Small intestine (tissue), 7 donors: ENCODE results near the gene MRPS5. TPM values are rescaled to one million over a fixed set of nuclear protein-coding genes. Genes with fewer than 3 reads are reported as not detected.

Experiments
- DNase-seq, 2 donors: peaks; one replicate each; pipeline versions ENCODE4 v3.0.0 to v3.0.0-alpha.2; 2013
- FAIRE-seq: peaks from 2 replicates; lab custom pipeline; 2012; peaks lifted over from hg19 to GRCh38; lab: Jason Lieb, UNC
- H3K27ac ChIP-seq, 3 donors: one replicate each; pipeline ENCODE4 v1.5.1; 2013; ENCODE audit warnings: low read length in 2 of 3, mild to moderate bottlenecking in 2 of 3, control low read depth in 1 of 3, inconsistent platforms in 1 of 3, low read depth in 1 of 3, moderate library complexity in 1 of 3
- H3K27me3 ChIP-seq, 3 donors: one replicate each; pipeline ENCODE4 v1.6.1; 2013; ENCODE audit warnings: low read length in 3 of 3, inconsistent platforms in 1 of 3; ENCODE audit not compliant: control insufficient read depth in 3 of 3, insufficient read depth in 3 of 3
- H3K36me3 ChIP-seq, 3 donors: one replicate each; pipeline ENCODE4 v1.6.1; 2013; ENCODE audit warnings: low read length in 3 of 3, inconsistent platforms in 1 of 3, low read depth in 1 of 3, mild to moderate bottlenecking in 1 of 3, moderate library complexity in 1 of 3; ENCODE audit not compliant: control insufficient read depth in 3 of 3, insufficient read depth in 2 of 3
- H3K4me1 ChIP-seq, 3 donors: one replicate each; pipeline ENCODE4 v1.6.1; 2013; ENCODE audit warnings: low read length in 2 of 3, inconsistent platforms in 1 of 3, low read depth in 1 of 3, mild to moderate bottlenecking in 1 of 3, moderate library complexity in 1 of 3; ENCODE audit not compliant: control insufficient read depth in 3 of 3, insufficient read depth in 2 of 3
- H3K4me3 ChIP-seq, 3 donors: one replicate each; pipeline ENCODE4 v1.5.1; 2013; ENCODE audit warnings: low read length in 3 of 3, control low read depth in 1 of 3, inconsistent platforms in 1 of 3, low read depth in 1 of 3, mild to moderate bottlenecking in 1 of 3, moderate library complexity in 1 of 3
- H3K9me3 ChIP-seq, 2 donors: one replicate each; pipeline ENCODE4 v1.6.1; 2013; ENCODE audit warnings: low read depth in 1 of 2, low read length in 1 of 2; ENCODE audit not compliant: control insufficient read depth in 2 of 2, insufficient read depth in 1 of 2
- WGBS, 3 donors: extraction: QIAGEN DNeasy Blood & Tissue Kit; methylation state at CpG; one replicate each; pipeline ENCODE4 v1.1.7; 2013; 5-methylcytosine and 5-hydroxymethylcytosine counted together
- polyA plus RNA-seq, 4 donors: library from polyadenylated mRNA; stranded (reverse) in 3 of 4; unstranded in 1 of 4; fragments of 200-250 nt in 3 of 4; fragments of 120-200 nt in 1 of 4; gene quantifications; one replicate each; pipeline versions ENCODE4 v1.2.1 to v1.2.3, GENCODE V29; 2013
- donor health status: healthy with polysubstance abuse.
- donor health status: control.
- donor health status: control.
- donor health status: Bipolar disorder and iron deficiency.
- donor health status: healthy.

Gene MRPS5
- polyA plus RNA-seq, 4 donors, result 42.9 to 104 (median 92.8) TPM

DNA sequence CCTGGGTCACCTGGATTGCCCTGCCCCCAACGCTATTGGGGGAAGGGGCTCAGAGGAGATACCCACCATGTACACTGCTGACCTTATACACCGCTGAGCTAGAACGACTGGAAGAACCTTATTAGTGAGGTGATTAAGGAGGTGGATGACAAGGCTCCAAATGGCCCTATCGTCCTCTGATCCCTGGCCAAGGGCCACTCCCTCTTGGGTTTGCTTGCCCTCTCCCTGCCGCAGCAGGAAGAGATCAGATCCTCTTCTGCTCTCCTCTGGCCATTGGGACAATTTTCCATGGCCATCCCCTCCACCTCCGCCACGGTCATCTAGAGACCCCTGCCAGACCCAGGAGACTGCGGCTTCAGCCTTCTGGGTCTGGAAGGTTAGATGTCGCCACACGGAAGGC is 36.8 kb upstream of the MRPS5 start:
- Histone ChIP-seq H3K27me3 (no peaks in the 10 kb centered on the region), H3K4me1 (peaks cover 0 to 4% (median 0%) of the 10 kb centered on the region in 3 donors), H3K27ac (peak overlapping the region; percentile 5 to 68 (median 14)), H3K36me3 (peaks cover 3 to 26% (median 5%) of the 10 kb centered on the region in 3 donors), H3K4me3 (peak overlapping the region; percentile 65 to 80 (median 70)), H3K9me3 (peaks cover 0 to 35% of the 10 kb centered on the region in 2 donors)
- FAIRE-seq (no peak), DNase-seq (peak in 1 of 2 donors; percentile 74)
- 26 to 60% (median 43%) methylated on average over 10 of the region's 10 CpGs for WGBS, 3 donors

DNA sequence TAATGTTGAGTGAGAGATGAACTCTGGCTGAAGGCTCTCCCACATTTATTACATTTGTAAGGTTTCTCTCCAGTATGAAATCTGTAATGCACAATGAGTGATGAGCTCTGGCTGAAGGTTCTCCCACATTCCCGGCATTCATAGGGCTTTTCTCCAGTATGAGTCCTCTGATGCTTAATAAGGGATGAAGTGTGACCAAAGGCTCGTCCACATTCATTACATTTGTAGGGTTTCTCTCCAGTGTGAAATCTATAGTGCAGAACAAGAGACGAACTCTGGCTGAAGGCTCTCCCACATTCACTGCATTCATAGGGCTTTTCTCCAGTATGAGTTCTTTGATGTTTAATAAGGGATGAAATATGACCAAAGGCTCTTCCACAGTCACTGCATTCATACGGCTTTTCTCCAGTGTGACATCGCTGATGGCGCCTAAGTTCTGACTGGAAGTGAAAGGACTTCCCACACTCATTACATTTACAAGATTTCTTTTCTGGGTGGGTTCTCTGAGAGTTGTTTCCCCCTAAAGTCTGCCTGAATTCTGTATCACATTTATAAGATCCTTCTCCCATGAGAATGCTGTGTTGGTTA is 27.9 kb upstream of the MRPS5 start:
- Histone ChIP-seq H3K9me3 (peaks cover 6 to 88% of the 10 kb centered on the region in 2 donors), H3K4me1 (no peaks in the 10 kb centered on the region), H3K27me3 (no peaks in the 10 kb centered on the region), H3K27ac (no peak overlapping the region), H3K4me3 (no peak overlapping the region), H3K36me3 (peaks cover 27 to 31% (median 29%) of the 10 kb centered on the region in 3 donors)
- no peak for DNase-seq
- no peak for FAIRE-seq
- 96 to 99% (median 97%) methylated on average over 6 of the region's 6 CpGs for WGBS, 3 donors

DNA sequence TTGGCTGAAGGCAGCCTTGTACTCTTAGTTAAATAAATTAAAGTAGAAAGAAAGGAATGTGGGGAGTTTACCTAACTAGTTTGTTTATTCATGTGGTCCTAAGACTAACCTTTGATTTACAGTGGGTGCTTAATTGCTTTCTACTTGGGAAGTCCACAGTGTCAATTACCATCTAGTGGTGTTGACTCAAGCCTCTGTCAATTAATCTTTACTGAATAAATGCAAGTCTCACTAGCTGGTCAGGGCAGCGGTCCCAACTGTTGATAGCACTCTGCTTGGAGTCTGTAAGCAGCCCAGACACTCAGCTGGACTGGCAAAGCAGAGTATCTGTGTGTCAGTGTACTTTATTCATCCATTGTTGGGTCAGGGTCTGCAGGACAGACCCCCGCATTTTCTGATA is 22.2 kb upstream of the MRPS5 start:
- DNase-seq (no peak), FAIRE-seq (no peak)
- Histone ChIP-seq H3K4me3 (no peak overlapping the region), H3K4me1 (no peaks in the 10 kb centered on the region), H3K27ac (no peak overlapping the region), H3K27me3 (no peaks in the 10 kb centered on the region), H3K36me3 (peaks cover 0 to 6% (median 0%) of the 10 kb centered on the region in 3 donors), H3K9me3 (peaks cover 3 to 80% of the 10 kb centered on the region in 2 donors)
- WGBS, 3 donors, result 94 to 98% (median 97%) methylated on average over 2 of the region's 2 CpGs

DNA sequence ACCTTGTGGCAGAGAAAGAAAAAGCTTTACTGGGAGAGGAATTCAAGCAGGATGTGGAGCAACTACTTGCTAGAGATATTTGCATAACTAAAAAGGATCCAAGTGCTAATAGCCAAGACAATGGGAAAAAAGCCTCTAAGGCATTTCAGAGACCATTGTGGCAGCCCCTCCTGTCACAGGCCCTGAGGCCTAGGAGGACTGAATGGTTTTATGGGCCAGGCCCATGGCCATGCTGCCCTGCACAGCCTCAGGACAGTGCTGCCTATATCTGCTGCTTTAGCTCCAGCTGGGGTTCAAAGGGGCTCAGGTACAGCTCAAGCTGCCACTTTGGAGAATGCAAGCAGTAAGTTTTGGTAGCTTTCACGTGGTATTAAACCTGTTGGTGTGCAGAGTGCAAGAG is 17.1 kb upstream of the MRPS5 start:
- Histone ChIP-seq H3K9me3 (peaks cover 2 to 65% of the 10 kb centered on the region in 2 donors), H3K36me3 (no peaks in the 10 kb centered on the region), H3K4me3 (no peak overlapping the region), H3K27ac (no peak overlapping the region), H3K27me3 (no peaks in the 10 kb centered on the region), H3K4me1 (no peaks in the 10 kb centered on the region)
- 62 to 81% (median 70%) methylated on average over 1 of the region's 1 CpG for WGBS, 3 donors
- DNase-seq (no peak), FAIRE-seq (no peak)

DNA sequence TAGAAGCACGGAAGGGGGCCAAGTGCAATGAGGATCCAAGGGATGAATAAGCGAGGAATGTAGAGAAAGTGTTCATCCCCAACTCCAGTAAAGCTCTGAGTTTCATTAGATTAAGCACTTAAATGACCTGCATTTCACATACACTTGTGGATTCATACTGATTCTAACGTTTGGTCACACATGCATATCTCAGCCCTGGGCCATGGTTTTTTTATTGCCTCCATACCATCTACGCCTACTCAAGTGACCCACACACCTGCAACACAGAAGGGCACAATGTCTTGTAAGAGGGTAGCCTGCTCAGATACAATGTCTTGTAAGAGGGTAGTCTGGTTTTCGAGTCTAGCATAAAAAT is 566 bp upstream of the MRPS5 start:
- FAIRE-seq, result no peak
- peak overlapping the region in 1 of 3 donors; percentile 100 for H3K27ac ChIP-seq
- 13 to 20% (median 20%) methylated on average over 5 of the region's 5 CpGs for WGBS, 3 donors

DNA sequence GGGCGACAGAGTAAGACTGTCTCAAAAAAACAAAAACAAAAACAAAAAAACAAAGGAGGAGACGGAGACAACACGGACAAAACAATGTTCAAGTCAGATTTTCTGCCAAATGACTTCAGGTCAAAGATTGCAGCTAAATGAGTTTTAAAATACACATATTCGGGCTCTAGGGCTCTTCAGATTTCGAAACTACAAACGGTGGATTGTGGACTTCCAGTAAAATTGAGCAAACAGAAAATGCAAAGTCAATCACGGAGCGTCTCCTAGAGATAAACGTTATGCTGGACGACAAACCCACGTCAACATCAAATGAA is 558 bp downstream of the MRPS5 start:
- H3K9me3 ChIP-seq, result no peaks in the 10 kb centered on the region
- H3K4me3 ChIP-seq, result peak overlapping the region; percentile 87 to 98 (median 96)
- FAIRE-seq, result no peak
- 0 to 2% (median 1%) methylated on average over 11 of the region's 11 CpGs for WGBS, 3 donors
- peaks cover 0 to 2% (median 0%) of the 10 kb centered on the region in 3 donors for H3K36me3 ChIP-seq
- H3K4me1 ChIP-seq, result peaks cover 0 to 7% (median 0%) of the 10 kb centered on the region in 3 donors
- peak overlapping the region; percentile 87 to 100 (median 90) for H3K27ac ChIP-seq
- peak in 1 of 2 donors; percentile 55 for DNase-seq
- no peaks in the 10 kb centered on the region for H3K27me3 ChIP-seq

More for the DNA sequence above, 566 bp upstream of the MRPS5 start:
- Histone ChIP-seq H3K9me3 (no peaks in the 10 kb centered on the region), H3K36me3 (no peaks in the 10 kb centered on the region), H3K4me1 (peaks cover 0 to 7% (median 0%) of the 10 kb centered on the region in 3 donors), H3K27me3 (no peaks in the 10 kb centered on the region), H3K4me3 (peak overlapping the region; percentile 87 to 98 (median 96))
- no peak for DNase-seq

- Histone ChIP-seq H3K9me3 (no peaks in the 10 kb centered on the region), H3K4me1 (peaks cover 0 to 5% (median 0%) of the 10 kb centered on the region in 3 donors), H3K4me3 (no peak overlapping the region), H3K27me3 (no peaks in the 10 kb centered on the region), H3K36me3 (peaks cover 3 to 21% (median 5%) of the 10 kb centered on the region in 3 donors), H3K27ac (no peak overlapping the region)
- 7 to 12% (median 10%) methylated on average over 7 of the region's 7 CpGs for WGBS, 3 donors
- FAIRE-seq (no peak), DNase-seq (peak; percentile 81 to 82)
Measured at GRCh38 chr2:95115418-95115817, 6.2 kb downstream of the MRPS5 start.

GRCh38 chr2:95113464-95113863 is 8.1 kb downstream of the MRPS5 start:
- FAIRE-seq, result no peak

DNA sequence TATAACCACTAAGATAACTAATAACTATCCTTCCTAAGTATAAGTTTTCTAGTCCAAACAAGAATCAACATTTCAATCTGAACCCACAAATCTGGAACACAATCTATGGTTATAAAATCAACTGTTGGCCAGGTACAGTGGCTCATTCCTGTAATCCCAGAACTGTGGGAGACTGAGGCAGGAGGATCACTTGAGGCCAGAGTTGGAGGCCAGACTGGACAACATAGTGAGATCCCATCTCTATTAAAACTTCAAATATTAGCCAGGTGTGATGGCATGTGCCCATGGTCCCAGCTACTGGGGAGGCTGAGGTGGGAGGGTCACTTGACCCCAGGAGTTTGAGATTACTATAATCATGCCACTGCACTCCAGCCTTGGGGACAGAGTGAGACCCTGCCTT is 11.2 kb downstream of the MRPS5 start:
- H3K9me3 ChIP-seq, result no peaks in the 10 kb centered on the region
- no peak overlapping the region for H3K27ac ChIP-seq
- no peak overlapping the region for H3K4me3 ChIP-seq
- no peak for DNase-seq
- H3K4me1 ChIP-seq, result no peaks in the 10 kb centered on the region
- H3K36me3 ChIP-seq, result peaks cover 15 to 41% (median 32%) of the 10 kb centered on the region in 3 donors
- no peaks in the 10 kb centered on the region for H3K27me3 ChIP-seq
- FAIRE-seq, result no peak

More at GRCh38 chr2:95113464-95113863, 8.1 kb downstream of the MRPS5 start:
- 94 to 96% (median 96%) methylated on average over 7 of the region's 7 CpGs for WGBS, 3 donors
- Histone ChIP-seq H3K4me1 (no peaks in the 10 kb centered on the region), H3K4me3 (no peak overlapping the region), H3K9me3 (no peaks in the 10 kb centered on the region), H3K36me3 (peaks cover 9 to 22% (median 17%) of the 10 kb centered on the region in 3 donors), H3K27ac (no peak overlapping the region), H3K27me3 (no peaks in the 10 kb centered on the region)
- DNase-seq, result no peak
